LNCAP (cell line): ENCODE results near the gene KCNMB4.

Source experiments
- TF ChIP-seq, protein P1 (sequence below): fragments of 450-650 bp; IDR thresholded peaks from 2 replicates; pipeline ENCODE4 v1.5.1; 2017; ENCODE audit warnings: mild to moderate bottlenecking

The KCNMB4 gene

DNA sequence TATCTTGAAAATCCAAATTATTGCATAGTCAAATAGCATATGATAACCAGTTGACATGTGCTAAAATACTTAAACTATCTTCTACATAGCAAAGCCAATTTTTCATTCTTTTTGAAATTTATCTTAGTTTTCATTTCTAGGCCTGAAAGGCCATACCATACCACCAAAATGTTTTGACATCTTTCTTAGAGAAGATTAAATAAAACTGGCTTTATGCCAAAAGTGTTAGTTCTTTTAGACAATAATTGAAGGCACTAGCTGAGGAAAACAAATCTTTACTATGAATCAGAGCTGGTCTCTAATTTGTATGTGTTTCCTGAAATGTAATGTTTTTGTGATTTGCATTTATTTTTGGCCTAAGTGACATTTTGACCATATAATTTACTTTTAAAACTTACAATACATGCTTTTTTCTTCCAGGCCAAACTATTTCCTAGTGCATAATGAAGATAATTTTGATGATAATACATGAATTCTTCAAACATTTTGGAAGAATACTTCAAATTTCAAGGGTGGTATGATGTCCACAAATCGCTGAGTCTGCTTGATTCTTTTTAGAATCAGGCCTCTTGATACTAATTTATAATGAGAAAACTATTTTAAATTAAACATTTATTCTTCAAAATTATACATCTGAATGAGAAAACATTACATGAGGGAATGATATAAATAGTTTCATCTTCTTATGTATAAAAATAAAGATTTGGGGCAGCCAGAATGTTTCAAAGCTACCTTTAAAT is 6.5 kb upstream of the KCNMB4 start:
- TF ChIP-seq, protein P1, sequence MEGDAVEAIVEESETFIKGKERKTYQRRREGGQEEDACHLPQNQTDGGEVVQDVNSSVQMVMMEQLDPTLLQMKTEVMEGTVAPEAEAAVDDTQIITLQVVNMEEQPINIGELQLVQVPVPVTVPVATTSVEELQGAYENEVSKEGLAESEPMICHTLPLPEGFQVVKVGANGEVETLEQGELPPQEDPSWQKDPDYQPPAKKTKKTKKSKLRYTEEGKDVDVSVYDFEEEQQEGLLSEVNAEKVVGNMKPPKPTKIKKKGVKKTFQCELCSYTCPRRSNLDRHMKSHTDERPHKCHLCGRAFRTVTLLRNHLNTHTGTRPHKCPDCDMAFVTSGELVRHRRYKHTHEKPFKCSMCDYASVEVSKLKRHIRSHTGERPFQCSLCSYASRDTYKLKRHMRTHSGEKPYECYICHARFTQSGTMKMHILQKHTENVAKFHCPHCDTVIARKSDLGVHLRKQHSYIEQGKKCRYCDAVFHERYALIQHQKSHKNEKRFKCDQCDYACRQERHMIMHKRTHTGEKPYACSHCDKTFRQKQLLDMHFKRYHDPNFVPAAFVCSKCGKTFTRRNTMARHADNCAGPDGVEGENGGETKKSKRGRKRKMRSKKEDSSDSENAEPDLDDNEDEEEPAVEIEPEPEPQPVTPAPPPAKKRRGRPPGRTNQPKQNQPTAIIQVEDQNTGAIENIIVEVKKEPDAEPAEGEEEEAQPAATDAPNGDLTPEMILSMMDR, result no peak

DNA sequence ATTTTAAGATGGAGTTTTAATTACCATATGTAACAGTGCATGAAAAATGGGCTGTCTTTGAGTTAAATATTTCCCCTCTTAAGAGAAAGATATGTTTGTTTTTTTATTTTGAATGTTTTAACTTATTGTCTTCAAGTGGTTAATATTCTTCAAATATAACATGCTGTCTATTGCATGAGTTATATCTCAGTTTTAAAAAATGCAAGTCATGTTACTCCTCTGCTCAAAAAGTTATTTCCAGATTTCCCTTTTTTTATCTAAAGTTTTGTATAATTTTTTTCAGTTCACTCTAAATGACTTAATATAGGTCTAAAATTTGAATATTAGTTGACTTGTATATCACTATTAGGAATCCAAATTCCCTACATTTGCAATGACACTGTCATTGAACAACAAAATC is 5.9 kb upstream of the KCNMB4 start:
- TF ChIP-seq, protein P1, result no peak

- TF ChIP-seq, protein P1, result no peak
These were observed 1.2 kb upstream of the KCNMB4 start for GRCh38 chr12:70364695-70365397.

- TF ChIP-seq, protein P1, result no peak
These were observed 767 bp upstream of the KCNMB4 start for GRCh38 chr12:70365398-70365647.

GRCh38 chr12:70366581-70367257 is 629 bp downstream of the KCNMB4 start:
- TF ChIP-seq, protein P1, result no peak

- TF ChIP-seq, protein P1, result no peak
These were observed 1.4 kb downstream of the KCNMB4 start for GRCh38 chr12:70367258-70368141.

- TF ChIP-seq, protein P1, result no peak
These were observed 6.8 kb downstream of the KCNMB4 start for GRCh38 chr12:70372881-70373280.
